Measurements from ENCODE around the gene KASH5.

Gene KASH5

GRCh38 chr19:49436381-49437017 is 48.5 kb downstream of the KASH5 start:
- H3K27ac ChIP-seq (ENCODE audit: extremely low read depth, low read depth, low read length), result no peak overlapping the region
- TF ChIP-seq KLF1 (tag by site-specific recombination; IDR thresholded peaks at IDR 0.05) (peak; percentile 69), KLF8 (tag by site-specific recombination; IDR thresholded peaks at IDR 0.05) (peak; percentile 73; the same call in 1 of the 2 replicates), ZNF223 (tag by site-specific recombination; IDR thresholded peaks at IDR 0.05) (peak; percentile 49; the same call in 1 of the 2 replicates), ZNF777 (tag by site-specific recombination; IDR thresholded peaks at IDR 0.05; ENCODE audit: borderline replicate concordance) (no peak), KLF9 (tag by site-specific recombination; IDR thresholded peaks at IDR 0.05; ENCODE audit: low read depth) (peak; percentile 30; the same call in 1 of the 2 replicates), ZSCAN30 (tag by site-specific recombination; IDR thresholded peaks at IDR 0.05) (no peak), ZFP41 (tag by site-specific recombination; IDR thresholded peaks at IDR 0.05; ENCODE audit: borderline replicate concordance) (no peak), ZNF654 (tag by site-specific recombination; IDR thresholded peaks at IDR 0.05; ENCODE audit: low read depth) (no peak), ZNF629 (tag by site-specific recombination; IDR thresholded peaks at IDR 0.05) (0 out of 2 replicates have a peak, but pooled peaks have one; percentile 38), ATF2 (tag by site-specific recombination; IDR thresholded peaks at IDR 0.05; ENCODE audit: low read depth) (peak; percentile 77; the same call in 1 of the 2 replicates), SP2 (tag by site-specific recombination; IDR thresholded peaks at IDR 0.05) (peak; percentile 36; the same call in 1 of the 2 replicates)
- H3K4me1 ChIP-seq (ENCODE audit: control insufficient read depth, insufficient read depth, low read length), result no peaks in the 10 kb centered on the region
- ChIA-PET CTCF (interaction anchor here (0.6 to 1.2 kb wide), 4 partner anchors 9 to 45 kb away, joined by 3 to 4 read pairs (median 3); no protein-coding TSS in a partner anchor), POLR2A (interaction anchor here (0.7 to 1.3 kb wide), 4 partner anchors 9 to 75 kb away, joined by 3 to 4 read pairs (median 3); partner anchors contain the start of genes ALDH16A1 and GFY)
- H3K36me3 ChIP-seq (ENCODE audit: control insufficient read depth in 2 of 2, insufficient read depth in 1 of 2, low read length in 2 of 2), result no peaks in the 10 kb centered on the region
- no peak overlapping the region for H3K4me3 ChIP-seq (ENCODE audit: low read depth, low read length)
- H3K9me3 ChIP-seq (ENCODE audit: control insufficient read depth, insufficient read depth, low read depth, low read length), result no peaks in the 10 kb centered on the region

DNA sequence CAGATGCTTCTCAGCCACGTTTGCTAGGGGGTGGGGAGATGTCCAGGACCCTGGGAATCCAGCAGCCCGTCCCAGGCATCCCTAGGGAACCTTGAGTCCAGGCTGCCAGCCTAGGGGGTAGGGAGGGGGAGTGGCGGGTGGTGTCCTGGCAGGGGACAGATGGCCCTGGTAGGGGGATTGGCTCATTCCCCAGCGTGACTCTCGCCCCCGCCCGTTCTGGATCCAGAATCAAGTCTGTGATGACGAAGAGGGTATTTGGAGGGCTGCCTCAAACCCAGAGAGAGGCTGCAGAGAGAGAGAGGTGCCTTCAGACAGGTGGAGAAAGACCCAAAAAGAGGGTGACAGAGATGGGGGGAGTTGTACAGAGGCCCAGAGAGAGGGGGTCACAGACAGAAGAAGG is 49.2 kb downstream of the KASH5 start:
- peaks cover 4% of the 10 kb centered on the region for H3K4me1 ChIP-seq (ENCODE audit: control insufficient read depth, insufficient read depth, low read length)
- POLR2A ChIA-PET, result no interaction called here
- no peak overlapping the region for H3K4me3 ChIP-seq (ENCODE audit: low read depth, low read length)
- no peaks in the 10 kb centered on the region for H3K36me3 ChIP-seq (ENCODE audit: control insufficient read depth in 2 of 2, insufficient read depth in 1 of 2, low read length in 2 of 2)
- no peaks in the 10 kb centered on the region for H3K9me3 ChIP-seq (ENCODE audit: control insufficient read depth, insufficient read depth, low read depth, low read length)
- H3K27ac ChIP-seq (ENCODE audit: extremely low read depth, low read depth, low read length), result no peak overlapping the region
- CTCF ChIA-PET, result no interaction called here
- no peak for TF ChIP-seq ZNF623 (tag by site-specific recombination; IDR thresholded peaks at IDR 0.05)
- no peak for TF ChIP-seq SETDB1 (IDR thresholded peaks at IDR 0.05; ENCODE audit: insufficient read length, low read length)
- no peak for TF ChIP-seq ZNF398 (tag by site-specific recombination; IDR thresholded peaks at IDR 0.05)
- TF ChIP-seq ZNF610 (tag by site-specific recombination; IDR thresholded peaks at IDR 0.05; ENCODE audit: borderline replicate concordance), result no peak
- TF ChIP-seq ZNF114 (tag by site-specific recombination; IDR thresholded peaks at IDR 0.05), result no peak
- no peak for TF ChIP-seq ZBTB8A (tag by site-specific recombination; IDR thresholded peaks at IDR 0.05)
- no peak for TF ChIP-seq ZBTB10 (tag by site-specific recombination; IDR thresholded peaks at IDR 0.05)
- TF ChIP-seq, protein P1, sequence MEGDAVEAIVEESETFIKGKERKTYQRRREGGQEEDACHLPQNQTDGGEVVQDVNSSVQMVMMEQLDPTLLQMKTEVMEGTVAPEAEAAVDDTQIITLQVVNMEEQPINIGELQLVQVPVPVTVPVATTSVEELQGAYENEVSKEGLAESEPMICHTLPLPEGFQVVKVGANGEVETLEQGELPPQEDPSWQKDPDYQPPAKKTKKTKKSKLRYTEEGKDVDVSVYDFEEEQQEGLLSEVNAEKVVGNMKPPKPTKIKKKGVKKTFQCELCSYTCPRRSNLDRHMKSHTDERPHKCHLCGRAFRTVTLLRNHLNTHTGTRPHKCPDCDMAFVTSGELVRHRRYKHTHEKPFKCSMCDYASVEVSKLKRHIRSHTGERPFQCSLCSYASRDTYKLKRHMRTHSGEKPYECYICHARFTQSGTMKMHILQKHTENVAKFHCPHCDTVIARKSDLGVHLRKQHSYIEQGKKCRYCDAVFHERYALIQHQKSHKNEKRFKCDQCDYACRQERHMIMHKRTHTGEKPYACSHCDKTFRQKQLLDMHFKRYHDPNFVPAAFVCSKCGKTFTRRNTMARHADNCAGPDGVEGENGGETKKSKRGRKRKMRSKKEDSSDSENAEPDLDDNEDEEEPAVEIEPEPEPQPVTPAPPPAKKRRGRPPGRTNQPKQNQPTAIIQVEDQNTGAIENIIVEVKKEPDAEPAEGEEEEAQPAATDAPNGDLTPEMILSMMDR (tag by site-specific recombination; IDR thresholded peaks at IDR 0.05), result no peak
- TF ChIP-seq ZNF785 (tag by site-specific recombination; IDR thresholded peaks at IDR 0.05), result no peak
- TF ChIP-seq ZBTB44 (tag by site-specific recombination; IDR thresholded peaks at IDR 0.05), result no peak
- TF ChIP-seq ZNF624 (tag by site-specific recombination; IDR thresholded peaks at IDR 0.05), result no peak
- no peak for TF ChIP-seq ZNF677 (tag by site-specific recombination; IDR thresholded peaks at IDR 0.05)

Data from HEK293 (cell line).